Ectodermal cell (in vitro differentiated cells): ENCODE measurements around the gene TMSB4X.
A peak's percentile ranks its signal among the peaks of the same experiment; 100 is the strongest.
"Not testable (repeated sequence)": the region's sequence is repeated elsewhere in the genome, so short reads cannot be mapped to it uniquely, and the experiment has no call there.

Experiments
- H3K27ac ChIP-seq: 2 replicates; pipeline ENCODE4 v1.7.0; 2013; ENCODE audit warnings: mild to moderate bottlenecking, low read depth, low read length; ENCODE audit not compliant: insufficient read depth, poor library complexity, severe bottlenecking
- H3K27me3 ChIP-seq: 2 replicates; pipeline ENCODE4 v1.7.0; 2013; ENCODE audit warnings: mild to moderate bottlenecking, low read length; ENCODE audit not compliant: insufficient read depth, control insufficient read depth, poor library complexity, severe bottlenecking
- H3K36me3 ChIP-seq: one replicate; pipeline ENCODE4 v1.7.0; 2013; ENCODE audit warnings: low read length; ENCODE audit not compliant: control insufficient read depth, insufficient read depth
- H3K4me1 ChIP-seq: one replicate; pipeline ENCODE4 v1.7.0; 2013; ENCODE audit warnings: low read length; ENCODE audit not compliant: control insufficient read depth, insufficient read depth
- H3K4me3 ChIP-seq: 2 replicates; pipeline ENCODE4 v1.7.0; 2013; ENCODE audit warnings: low read depth, low read length, control low read depth; ENCODE audit not compliant: insufficient read depth
- H3K9me3 ChIP-seq: 2 replicates; pipeline ENCODE4 v1.7.0; 2013; ENCODE audit warnings: mild to moderate bottlenecking, low read length, moderate library complexity; ENCODE audit not compliant: control insufficient read depth
- WGBS, 2 experiments: methylation state at CpG; one replicate each; pipeline ENCODE4 v1.1.7; 2013; ENCODE audit warnings: missing lambda C conversion rate in 2 of 2; 5-methylcytosine and 5-hydroxymethylcytosine counted together

The TMSB4X gene

DNA sequence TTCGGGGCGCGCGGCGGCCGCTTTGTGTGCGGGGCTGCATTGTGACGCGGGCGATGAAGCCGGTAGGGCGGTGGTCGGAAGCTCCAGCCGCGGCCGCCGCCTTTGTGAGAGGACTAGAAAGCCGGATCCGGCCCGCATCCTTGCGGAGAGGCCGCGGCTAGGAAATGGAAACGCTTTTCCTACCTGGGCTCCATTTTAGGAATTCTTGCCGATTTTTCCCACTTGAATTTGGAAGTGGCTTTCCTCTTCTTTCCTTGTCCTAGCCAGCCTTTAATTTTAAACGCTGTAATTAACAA, 708 bp downstream of the TMSB4X start:
- peak overlapping the region; percentile 83 for H3K4me3 ChIP-seq
- no peaks in the 10 kb centered on the region for H3K4me1 ChIP-seq
- no peaks in the 10 kb centered on the region for H3K27me3 ChIP-seq
- H3K36me3 ChIP-seq: no peaks in the 10 kb centered on the region
- 0% methylated on average over 26 of the region's 26 CpGs for WGBS, 2 experiments
- no peaks in the 10 kb centered on the region for H3K9me3 ChIP-seq
- H3K27ac ChIP-seq: peak overlapping the region; percentile 87

- peak overlapping the region; percentile 87 for H3K27ac ChIP-seq
- WGBS, 2 experiments: 0 to 1% methylated on average over 30 to 33 of the region's 34 CpGs
- no peaks in the 10 kb centered on the region for H3K36me3 ChIP-seq
- no peaks in the 10 kb centered on the region for H3K9me3 ChIP-seq
- H3K4me3 ChIP-seq: peak overlapping the region; percentile 83
- no peaks in the 10 kb centered on the region for H3K4me1 ChIP-seq
- no peaks in the 10 kb centered on the region for H3K27me3 ChIP-seq
Measured at GRCh38 chrX:12975991-12976558, 1.2 kb downstream of the TMSB4X start.

- H3K4me3 ChIP-seq: peak overlapping the region; percentile 83
Measured at GRCh38 chrX:12976819-12977732, 2.2 kb downstream of the TMSB4X start.

DNA sequence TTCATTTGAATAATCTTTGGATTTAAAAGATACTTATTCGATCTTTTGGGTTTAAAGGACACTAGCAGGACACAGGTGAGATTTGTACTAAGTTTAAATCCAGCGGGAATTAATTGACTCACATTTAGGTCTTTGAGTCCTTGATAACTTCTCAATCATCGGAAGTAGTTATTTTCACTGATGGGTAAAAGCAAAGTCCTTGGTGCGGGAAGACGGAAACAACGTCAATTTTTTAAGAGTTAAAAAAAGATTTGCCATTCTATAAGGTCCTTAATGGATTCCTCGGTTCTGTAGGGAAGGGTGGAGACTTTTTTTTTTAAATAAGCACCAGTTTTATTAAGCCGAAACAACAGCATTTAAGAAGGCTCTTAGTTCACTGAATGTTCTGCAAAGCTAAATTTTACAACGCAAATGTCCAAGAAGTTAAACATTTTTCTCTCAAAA, 2.9 kb downstream of the TMSB4X start:
- Histone ChIP-seq H3K36me3 (no peaks in the 10 kb centered on the region), H3K4me1 (no peaks in the 10 kb centered on the region), H3K9me3 (no peaks in the 10 kb centered on the region), H3K27ac (peak overlapping the region; percentile 55), H3K27me3 (no peaks in the 10 kb centered on the region), H3K4me3 (peak overlapping the region; percentile 83)
- WGBS, 2 experiments: 49 to 53% methylated on average over 6 to 9 of the region's 9 CpGs

More at GRCh38 chrX:12976819-12977732, 2.2 kb downstream of the TMSB4X start:
- not testable (repeated sequence) for H3K4me1 ChIP-seq, H3K27me3 ChIP-seq, H3K36me3 ChIP-seq, H3K9me3 ChIP-seq, H3K27ac ChIP-seq
- 21 to 28% methylated on average over 4 to 8 of the region's 12 CpGs for WGBS, 2 experiments

DNA sequence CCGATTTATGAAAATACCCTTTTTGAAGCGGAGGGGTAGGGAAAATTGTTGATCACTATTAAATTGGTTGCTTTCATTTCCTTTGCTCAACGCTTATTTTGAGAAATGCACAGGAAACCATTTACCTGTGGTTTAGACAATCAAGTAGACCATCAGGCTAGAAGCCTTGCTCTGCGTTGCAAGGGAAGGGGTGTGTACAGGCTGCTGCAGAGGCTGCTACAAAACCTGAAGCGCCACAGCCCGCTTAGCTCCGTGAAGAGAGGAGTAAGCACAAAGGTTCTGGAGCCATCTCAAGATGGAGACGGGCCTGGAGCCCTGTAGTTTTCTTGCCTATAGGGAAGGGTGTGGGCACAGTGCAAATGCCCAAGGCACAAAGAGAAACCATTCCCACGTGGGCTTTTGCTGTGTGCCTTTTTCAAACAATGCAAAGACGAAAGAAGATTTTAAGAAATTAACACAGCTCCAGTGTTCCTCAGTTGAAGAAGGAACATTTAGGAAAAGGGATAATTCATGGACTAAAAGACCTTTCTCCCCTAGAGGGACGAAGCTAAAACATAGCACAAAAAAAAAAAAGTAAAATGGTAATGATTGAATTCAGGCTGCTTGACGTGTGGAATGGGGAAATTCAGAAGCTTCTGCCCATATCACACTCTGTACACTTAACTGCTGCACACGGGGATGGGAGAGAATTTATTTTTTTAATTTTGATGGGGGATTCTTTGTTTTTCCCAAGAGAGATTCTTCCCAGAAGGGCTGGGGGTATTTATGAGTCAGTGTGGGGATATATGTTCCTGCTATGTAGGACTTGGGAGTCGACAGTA, 3.5 kb downstream of the TMSB4X start:
- H3K9me3 ChIP-seq: no peaks in the 10 kb centered on the region
- WGBS, 2 experiments: 33 to 34% methylated on average over 10 to 11 of the region's 14 CpGs
- H3K36me3 ChIP-seq: no peaks in the 10 kb centered on the region
- H3K27ac ChIP-seq: peak overlapping the region; percentile 55
- no peaks in the 10 kb centered on the region for H3K27me3 ChIP-seq
- no peaks in the 10 kb centered on the region for H3K4me1 ChIP-seq
- no peak overlapping the region for H3K4me3 ChIP-seq

DNA sequence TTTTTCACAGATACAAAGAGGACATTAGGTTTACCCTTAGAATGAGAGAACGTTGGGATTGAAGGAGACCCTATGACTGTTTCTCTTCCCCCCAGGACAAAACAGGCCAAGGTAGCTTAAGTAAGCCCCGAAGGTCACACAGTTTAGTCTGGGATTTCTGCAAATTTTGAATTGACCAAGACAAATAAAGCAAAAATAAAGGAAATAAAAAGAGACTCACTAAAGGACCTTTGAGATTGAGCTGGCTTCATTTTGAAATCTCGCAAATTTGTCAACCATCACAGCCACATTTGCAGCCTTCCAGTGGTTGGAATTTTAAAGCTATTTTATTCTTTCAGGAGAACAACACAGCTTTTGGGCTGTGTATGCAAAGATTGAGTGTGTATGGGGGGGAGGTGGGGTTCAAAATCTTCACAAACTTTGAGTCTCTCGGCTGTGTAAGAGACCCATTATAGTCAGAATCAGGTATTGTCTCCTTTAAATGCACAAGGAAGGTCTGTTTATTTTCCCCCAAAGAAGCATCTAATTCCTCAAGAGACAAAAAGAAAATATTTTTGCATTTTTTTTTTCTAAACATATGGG, 4.2 kb downstream of the TMSB4X start:
- Histone ChIP-seq H3K27me3 (no peaks in the 10 kb centered on the region), H3K4me1 (no peaks in the 10 kb centered on the region)

DNA sequence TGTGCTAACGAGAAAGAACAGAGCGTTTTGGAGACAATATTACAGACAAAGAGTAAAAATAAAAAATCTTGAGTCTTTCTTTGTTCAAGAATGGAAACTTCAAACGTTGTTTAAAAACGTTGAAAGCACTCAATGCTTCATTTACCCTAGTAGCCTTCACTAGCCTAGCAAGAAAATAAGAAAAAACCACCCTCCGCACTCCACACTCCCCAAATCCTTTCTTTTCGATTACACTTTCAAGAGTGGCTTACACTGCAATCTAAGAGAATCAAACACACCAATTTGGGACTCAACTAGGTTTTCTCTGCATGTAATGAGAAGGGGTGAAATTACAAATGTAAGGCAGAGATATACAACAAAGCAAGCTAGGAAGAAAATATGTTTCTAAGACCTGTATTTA, 4.7 kb downstream of the TMSB4X start:
- no peak overlapping the region for H3K4me3 ChIP-seq
- H3K36me3 ChIP-seq: no peaks in the 10 kb centered on the region
- H3K9me3 ChIP-seq: no peaks in the 10 kb centered on the region
- no peak overlapping the region for H3K27ac ChIP-seq
- H3K27me3 ChIP-seq: no peaks in the 10 kb centered on the region
- WGBS, 2 experiments: 46 to 59% methylated on average over 3 to 5 of the region's 6 CpGs
- H3K4me1 ChIP-seq: no peaks in the 10 kb centered on the region

More for the DNA sequence above, 4.2 kb downstream of the TMSB4X start:
- Histone ChIP-seq H3K27ac (no peak overlapping the region), H3K9me3 (no peaks in the 10 kb centered on the region), H3K36me3 (no peaks in the 10 kb centered on the region), H3K4me3 (no peak overlapping the region)
- WGBS, 2 experiments: 64 to 80% methylated on average over 1 to 4 of the region's 4 CpGs

DNA sequence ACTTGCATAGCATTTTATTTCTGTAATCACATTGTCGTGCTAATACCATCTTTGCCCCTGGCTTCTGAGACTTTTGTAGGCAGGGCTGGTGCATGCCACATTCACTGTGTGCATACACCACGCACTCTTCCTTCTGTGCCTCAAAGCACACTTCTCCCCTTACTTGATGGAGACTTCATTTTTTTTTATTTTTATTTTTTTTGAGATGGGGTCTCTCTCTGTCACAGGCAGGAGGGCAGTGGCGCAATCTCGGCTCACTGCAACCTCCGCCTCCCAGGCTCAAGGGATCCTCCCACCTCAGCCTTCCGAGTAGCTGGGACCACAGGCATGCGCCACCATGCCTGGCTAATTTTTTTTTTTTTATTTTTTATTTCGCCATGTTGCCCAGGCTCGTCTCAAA, 5.1 kb downstream of the TMSB4X start:
- 82 to 92% methylated on average over 8 to 9 of the region's 9 CpGs for WGBS, 2 experiments
- not testable (repeated sequence) for H3K27ac ChIP-seq, H3K9me3 ChIP-seq, H3K4me1 ChIP-seq, H3K4me3 ChIP-seq, H3K27me3 ChIP-seq, H3K36me3 ChIP-seq

GRCh38 chrX:12981880-12982279, 7.0 kb downstream of the TMSB4X start:
- H3K4me1 ChIP-seq: no peaks in the 10 kb centered on the region
- WGBS, 2 experiments: 67 to 87% methylated on average over 1 to 3 of the region's 3 CpGs
- H3K27ac ChIP-seq: no peak overlapping the region
- no peak overlapping the region for H3K4me3 ChIP-seq
- no peaks in the 10 kb centered on the region for H3K36me3 ChIP-seq
- H3K9me3 ChIP-seq: no peaks in the 10 kb centered on the region
- H3K27me3 ChIP-seq: no peaks in the 10 kb centered on the region
